A549 treated with DMSO at 1 μM for 4 hours (cell line): ENCODE measurements around the gene ETDA. TPM values are rescaled to one million over a fixed set of nuclear protein-coding genes. Genes with fewer than 3 reads are reported as not detected.

Source experiments
- total RNA-seq: library from RNA; stranded (reverse); fragments of 200-300 nt; extraction: Qiagen RNA extraction; gene quantifications from 5 replicates; pipeline ENCODE4 v1.2.3, GENCODE V29; 2022; ENCODE audit warnings: low read depth

ETDA gene
- total RNA-seq = not detected in 5 replicates

GRCh38 chrX:135252011-135252518 lies at the start of gene ETDA:
ETDA (plus strand) TSS chrX:135252061; CDS start chrX:135253277, 1,216 bp downstream.

Other genes starting within 250 kb of the ETDA start
- 8.0 to 9.3 TPM (median 8.7 TPM) in 5 replicates for gene RTL8B, start 229.5 kb upstream of the ETDA start, total RNA-seq
- 139 to 194 TPM (median 173 TPM) in 5 replicates for gene RTL8C, start 219.7 kb upstream of the ETDA start, total RNA-seq
- gene RTL8A, start 199.9 kb upstream of the ETDA start, total RNA-seq = 158 to 180 TPM (median 162 TPM) in 5 replicates
- gene SMIM10L2B, start 153.3 kb upstream of the ETDA start, total RNA-seq = 0.03 to 0.16 TPM (median 0.05 TPM) in 4 of 5 replicates, not detected in the other
- not detected in 5 replicates for gene ETDB, start 131.5 kb upstream of the ETDA start, total RNA-seq
- gene CT55, start 80.7 kb upstream of the ETDA start, total RNA-seq = not detected in 5 replicates
- gene ETDC, start 57.4 kb downstream of the ETDA start, total RNA-seq = not detected in 5 replicates
- gene ZNF75D, start 92.0 kb downstream of the ETDA start, total RNA-seq = 2.8 to 4.1 TPM (median 3.7 TPM) in 5 replicates
- 3.0 to 4.3 TPM (median 3.7 TPM) in 5 replicates for gene ZNF449, start 92.7 kb downstream of the ETDA start, total RNA-seq
- gene SMIM10L2A, start 169.9 kb downstream of the ETDA start, total RNA-seq = 0.17 to 0.29 TPM (median 0.17 TPM) in 5 replicates